Mesothelial cell of epicardium (in vitro differentiated cells): ENCODE data around the gene KIF24. TPM values are rescaled to one million over a fixed set of nuclear protein-coding genes. Genes with fewer than 3 reads are reported as not detected.
"Not testable (repeated sequence)": the region's sequence is repeated elsewhere in the genome, so short reads cannot be mapped to it uniquely, and the experiment has no call there.

Experiments
- DNase-seq, 2 experiments: peaks; one replicate each; pipeline ENCODE4 v3.0.0; 2021; ENCODE audit warnings: low spot score in 2 of 2; ENCODE audit not compliant: unreplicated experiment in 2 of 2
- H3K27ac Mint-ChIP-seq: 2 replicates; pipeline ENCODE4 v1.8.0; 2021; ENCODE audit warnings: mixed read lengths
- H3K27me3 Mint-ChIP-seq: 2 replicates; pipeline ENCODE4 v1.8.0; 2021; ENCODE audit warnings: low read depth, mixed read lengths
- H3K36me3 Mint-ChIP-seq: 2 replicates; pipeline ENCODE4 v1.8.0; 2021; ENCODE audit warnings: mixed read lengths
- H3K4me1 Mint-ChIP-seq: 2 replicates; pipeline ENCODE4 v1.8.0; 2021; ENCODE audit warnings: mixed read lengths
- H3K4me3 Mint-ChIP-seq: 2 replicates; pipeline ENCODE4 v1.8.0; 2021; ENCODE audit warnings: mild to moderate bottlenecking, moderate library complexity, mixed read lengths
- H3K9me3 Mint-ChIP-seq: 2 replicates; pipeline ENCODE4 v1.8.0; 2021; ENCODE audit warnings: mixed read lengths
- total RNA-seq: library from RNA; stranded (reverse); gene quantifications from 3 replicates; pipeline ENCODE4 v1.2.1, GENCODE V29; 2021
- TF ChIP-seq, protein P1 (sequence below): fragments of 200-600 bp; sonication (generic); IDR thresholded peaks from one replicate; pipeline ENCODE4 v1.5.0; 2021; ENCODE audit warnings: antibody characterized with exemption; ENCODE audit not compliant: unreplicated experiment

The KIF24 gene
- total RNA-seq, 1 donor from 2014 or later = 3.5 TPM

DNA sequence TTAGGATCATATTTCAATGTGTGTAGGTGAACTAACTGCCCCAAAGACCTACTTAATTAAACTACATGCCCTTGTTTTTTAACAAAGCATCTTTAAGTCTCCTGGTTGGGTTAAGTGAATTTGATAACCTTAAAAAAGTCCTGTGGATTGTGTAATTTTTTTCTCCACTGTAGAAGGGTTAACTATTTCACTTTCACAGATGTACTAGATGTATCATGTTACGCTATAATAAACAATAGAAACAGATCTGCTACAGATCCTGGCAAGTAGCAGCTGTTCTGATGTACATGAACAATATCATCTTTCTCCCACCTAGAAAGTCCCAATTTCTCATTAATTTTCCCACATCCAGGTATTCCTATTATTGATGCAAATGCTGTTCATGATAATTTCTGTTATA, 18.9 kb downstream of the KIF24 start:
- Mint-ChIP-seq H3K4me3 (no peak overlapping the region), H3K9me3 (no peaks in the 10 kb centered on the region), H3K27ac (no peak overlapping the region)

DNA sequence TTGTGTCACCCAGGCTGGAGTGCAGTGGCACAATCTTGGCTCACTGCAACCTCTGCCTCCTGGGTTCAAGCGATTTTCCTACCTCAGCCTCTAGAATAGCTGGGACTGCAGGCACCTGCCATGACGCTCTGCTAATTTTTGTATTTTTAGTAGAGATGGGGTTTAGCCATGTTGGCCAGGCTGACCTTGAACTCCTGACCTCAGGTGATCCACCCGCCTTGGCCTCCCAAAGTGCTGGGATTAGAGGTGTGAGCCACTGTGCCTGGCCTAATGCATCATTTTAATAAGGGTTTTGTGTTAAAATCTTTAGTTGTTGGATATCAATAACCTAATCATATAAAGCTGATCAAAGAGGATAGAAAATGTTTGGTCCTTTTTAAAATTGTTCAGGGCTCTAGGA, 20.8 kb downstream of the KIF24 start:
- H3K36me3 Mint-ChIP-seq, DNase-seq, H3K4me3 Mint-ChIP-seq, H3K9me3 Mint-ChIP-seq, H3K27ac Mint-ChIP-seq, H3K27me3 Mint-ChIP-seq: not testable (repeated sequence)
- H3K4me1 Mint-ChIP-seq = peaks cover 13% of the 10 kb centered on the region

More for the DNA sequence above, 18.9 kb downstream of the KIF24 start:
- Mint-ChIP-seq H3K4me1 (peaks cover 13% of the 10 kb centered on the region), H3K27me3 (no peaks in the 10 kb centered on the region), H3K36me3 (no peaks in the 10 kb centered on the region)
- DNase-seq = no peak
- TF ChIP-seq, protein P1, sequence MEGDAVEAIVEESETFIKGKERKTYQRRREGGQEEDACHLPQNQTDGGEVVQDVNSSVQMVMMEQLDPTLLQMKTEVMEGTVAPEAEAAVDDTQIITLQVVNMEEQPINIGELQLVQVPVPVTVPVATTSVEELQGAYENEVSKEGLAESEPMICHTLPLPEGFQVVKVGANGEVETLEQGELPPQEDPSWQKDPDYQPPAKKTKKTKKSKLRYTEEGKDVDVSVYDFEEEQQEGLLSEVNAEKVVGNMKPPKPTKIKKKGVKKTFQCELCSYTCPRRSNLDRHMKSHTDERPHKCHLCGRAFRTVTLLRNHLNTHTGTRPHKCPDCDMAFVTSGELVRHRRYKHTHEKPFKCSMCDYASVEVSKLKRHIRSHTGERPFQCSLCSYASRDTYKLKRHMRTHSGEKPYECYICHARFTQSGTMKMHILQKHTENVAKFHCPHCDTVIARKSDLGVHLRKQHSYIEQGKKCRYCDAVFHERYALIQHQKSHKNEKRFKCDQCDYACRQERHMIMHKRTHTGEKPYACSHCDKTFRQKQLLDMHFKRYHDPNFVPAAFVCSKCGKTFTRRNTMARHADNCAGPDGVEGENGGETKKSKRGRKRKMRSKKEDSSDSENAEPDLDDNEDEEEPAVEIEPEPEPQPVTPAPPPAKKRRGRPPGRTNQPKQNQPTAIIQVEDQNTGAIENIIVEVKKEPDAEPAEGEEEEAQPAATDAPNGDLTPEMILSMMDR = no peak

DNA sequence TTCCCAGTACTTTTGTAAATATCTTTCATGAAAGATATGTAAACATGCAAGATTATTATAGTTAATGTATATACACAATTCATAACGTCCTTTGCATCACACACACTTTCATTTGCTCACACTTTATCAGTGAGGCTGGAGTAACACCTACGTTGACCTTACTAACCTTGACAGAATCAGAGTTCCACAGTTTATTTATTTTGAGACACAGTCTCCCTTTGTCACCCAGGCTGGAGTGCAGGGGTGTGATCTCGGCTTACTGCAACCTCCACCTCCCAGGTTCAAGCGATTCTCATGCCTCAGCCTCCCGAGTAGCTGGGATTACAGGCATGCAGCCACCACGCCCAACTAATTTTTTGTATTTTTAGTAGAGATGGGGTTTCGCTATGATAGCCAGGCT, 28.0 kb downstream of the KIF24 start:
- not testable (repeated sequence) for H3K4me1 Mint-ChIP-seq, H3K27ac Mint-ChIP-seq, H3K9me3 Mint-ChIP-seq, H3K27me3 Mint-ChIP-seq, H3K4me3 Mint-ChIP-seq, H3K36me3 Mint-ChIP-seq, DNase-seq

DNA sequence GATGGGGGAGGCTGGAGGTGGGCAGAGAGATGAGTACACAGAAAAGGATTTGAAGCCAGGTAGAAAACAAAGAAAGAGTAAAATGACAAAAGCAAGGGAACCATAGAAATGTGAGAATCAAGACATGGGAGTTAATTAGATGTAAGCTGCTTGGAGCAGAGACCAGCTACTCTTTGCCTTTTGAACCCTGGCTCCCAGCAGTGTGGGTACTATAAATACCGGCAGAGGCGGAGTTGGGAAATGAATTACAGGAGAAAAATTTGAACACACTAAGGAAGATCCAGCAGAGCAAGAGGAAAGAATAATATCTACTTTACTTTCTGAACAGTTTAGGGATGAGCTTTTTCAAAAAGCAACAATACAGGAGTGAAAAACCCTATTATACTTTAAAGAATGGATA, 36.5 kb downstream of the KIF24 start:
- no peak for DNase-seq
- TF ChIP-seq, protein P1 = no peak
- H3K27ac Mint-ChIP-seq = no peak overlapping the region
- no peaks in the 10 kb centered on the region for H3K4me1 Mint-ChIP-seq
- no peak overlapping the region for H3K4me3 Mint-ChIP-seq
- no peaks in the 10 kb centered on the region for H3K27me3 Mint-ChIP-seq
- H3K9me3 Mint-ChIP-seq = no peaks in the 10 kb centered on the region
- H3K36me3 Mint-ChIP-seq = no peaks in the 10 kb centered on the region

DNA sequence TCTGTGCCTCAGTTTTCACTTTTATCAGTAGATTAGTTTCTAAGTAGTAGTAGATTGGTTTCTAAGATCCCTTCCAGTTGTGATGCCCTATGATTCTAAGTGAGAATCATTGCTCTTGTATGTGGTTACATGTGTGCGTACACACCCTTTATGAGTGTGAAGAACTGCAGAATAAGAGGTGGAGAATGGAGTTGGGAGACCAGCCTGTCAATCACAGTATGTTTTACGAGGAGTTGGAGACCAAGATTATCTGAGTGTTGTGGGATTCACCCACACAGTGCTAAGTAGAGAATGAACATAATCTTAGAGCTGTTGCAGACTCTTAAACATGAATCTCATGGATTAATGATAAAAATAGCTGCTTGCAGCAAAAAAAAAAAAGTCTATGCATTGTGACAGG, 37.6 kb downstream of the KIF24 start:
- Mint-ChIP-seq H3K4me1 (no peaks in the 10 kb centered on the region), H3K27ac (no peak overlapping the region), H3K36me3 (no peaks in the 10 kb centered on the region), H3K9me3 (no peaks in the 10 kb centered on the region), H3K27me3 (no peaks in the 10 kb centered on the region), H3K4me3 (no peak overlapping the region)
- DNase-seq = no peak
- TF ChIP-seq, protein P1 = no peak

DNA sequence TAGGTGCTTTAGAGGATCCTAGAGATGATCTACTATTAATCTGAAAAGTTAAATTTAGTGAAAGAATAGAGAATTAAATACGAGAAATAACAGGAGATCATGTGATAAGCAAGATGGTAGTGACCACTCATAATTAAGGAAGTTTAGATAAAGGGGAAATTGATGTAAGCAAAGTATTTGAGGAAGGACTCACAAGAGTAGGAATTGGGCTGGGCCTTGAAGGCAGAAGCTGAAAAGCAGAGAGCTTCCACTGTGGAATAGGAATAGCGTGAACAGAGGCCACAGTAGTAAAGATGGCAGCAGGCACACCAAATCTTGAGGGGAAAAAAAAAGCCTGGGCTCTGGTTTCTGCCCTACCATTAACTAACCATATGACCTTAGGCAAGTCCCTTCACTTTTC, 38.0 kb downstream of the KIF24 start:
- no peaks in the 10 kb centered on the region for H3K9me3 Mint-ChIP-seq
- H3K4me3 Mint-ChIP-seq = no peak overlapping the region
- peaks cover 2% of the 10 kb centered on the region for H3K36me3 Mint-ChIP-seq
- H3K27me3 Mint-ChIP-seq = no peaks in the 10 kb centered on the region
- no peak overlapping the region for H3K27ac Mint-ChIP-seq
- DNase-seq = no peak
- no peaks in the 10 kb centered on the region for H3K4me1 Mint-ChIP-seq
- TF ChIP-seq, protein P1 = no peak

DNA sequence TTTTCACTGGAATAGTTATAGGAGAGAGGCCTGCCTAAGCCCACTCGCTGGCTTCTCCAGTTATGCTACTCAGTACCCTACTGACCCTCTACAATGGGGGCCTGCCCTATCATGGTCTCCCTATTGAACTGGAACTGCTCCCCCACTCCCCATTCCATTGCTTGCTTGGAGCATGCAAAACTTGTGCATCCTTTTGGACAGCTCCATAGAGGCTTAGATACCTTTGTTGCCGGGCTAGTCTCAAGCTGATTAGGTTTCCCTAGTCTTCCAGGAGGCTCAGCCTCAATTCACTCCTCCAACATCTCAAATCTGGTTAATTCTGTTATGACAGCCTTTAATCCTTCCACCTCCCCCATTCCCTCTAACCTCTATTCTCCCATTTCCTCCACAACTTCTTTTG, 39.9 kb downstream of the KIF24 start:
- TF ChIP-seq, protein P1 = no peak
- no peak for DNase-seq
- no peaks in the 10 kb centered on the region for H3K9me3 Mint-ChIP-seq
- H3K4me3 Mint-ChIP-seq = no peak overlapping the region
- H3K36me3 Mint-ChIP-seq = peaks cover 2% of the 10 kb centered on the region
- H3K4me1 Mint-ChIP-seq = no peaks in the 10 kb centered on the region
- no peaks in the 10 kb centered on the region for H3K27me3 Mint-ChIP-seq
- H3K27ac Mint-ChIP-seq = no peak overlapping the region
